ENCODE data around the gene STXBP5.

STXBP5 gene

DNA sequence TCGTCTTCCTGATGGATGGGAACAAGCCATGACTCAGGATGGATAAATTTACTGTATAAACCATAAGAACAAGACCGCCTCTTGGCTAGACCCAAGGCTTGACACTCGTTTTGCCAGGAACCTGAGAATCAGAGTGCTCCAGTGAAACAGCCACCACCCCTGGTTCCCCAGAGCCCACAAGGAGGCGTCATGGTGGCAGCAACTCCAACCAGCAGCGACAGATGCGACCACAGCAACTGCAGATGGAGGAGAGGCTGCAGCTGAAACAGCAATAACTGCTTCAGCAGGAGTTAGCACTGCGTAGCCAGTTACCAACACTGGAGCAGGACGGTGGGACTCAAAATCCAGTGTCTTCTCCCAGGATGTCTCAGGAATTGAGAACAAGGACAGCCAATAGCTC, 203.4 kb downstream of the STXBP5 start:
- Histone ChIP-seq H3K4me3 (ENCODE audit: low read depth in 1 of 2, low read length in 2 of 2) (no peak overlapping the region), H3K9ac (ENCODE audit: low read depth in 1 of 2, low read length in 2 of 2) (no peak overlapping the region), H3K4me1 (ENCODE audit: control insufficient read depth in 1 of 2, insufficient read depth in 2 of 2, low read length in 2 of 2) (no peaks in the 10 kb centered on the region), H3K27me3 (ENCODE audit: control insufficient read depth in 1 of 2, insufficient read depth in 2 of 2, low read length in 2 of 2) (no peaks in the 10 kb centered on the region), H3K36me3 (ENCODE audit: control insufficient read depth in 1 of 2, insufficient read depth in 2 of 2, low read length in 2 of 2) (no peaks in the 10 kb centered on the region), H3K9me3 (ENCODE audit: control insufficient read depth in 1 of 2, low read length in 2 of 2) (no peaks in the 10 kb centered on the region), H3K27ac (ENCODE audit: low read depth, low read length) (no peak overlapping the region)

DNA sequence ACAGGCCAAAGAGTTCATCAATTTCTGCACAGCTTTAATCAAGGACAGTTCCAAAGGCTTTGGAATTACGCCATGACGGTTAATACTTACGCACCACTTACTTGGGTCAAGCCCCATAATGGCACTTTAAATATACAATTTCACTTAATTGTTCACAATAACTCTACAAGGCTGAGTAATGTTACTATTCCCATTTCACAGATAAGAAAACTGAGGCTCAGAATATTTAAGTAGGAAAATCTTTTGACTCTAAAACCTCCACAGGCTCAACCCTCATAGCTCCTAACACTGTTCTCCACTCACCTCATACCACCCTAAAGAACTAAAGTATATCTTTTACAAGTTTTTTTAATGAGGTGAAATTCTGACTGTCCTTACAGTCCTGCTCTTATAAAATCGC, 212.4 kb downstream of the STXBP5 start:
- no peaks in the 10 kb centered on the region for H3K9me3 ChIP-seq (ENCODE audit: control insufficient read depth in 1 of 2, low read length in 2 of 2)
- no peaks in the 10 kb centered on the region for H3K27me3 ChIP-seq (ENCODE audit: control insufficient read depth in 1 of 2, insufficient read depth in 2 of 2, low read length in 2 of 2)
- no peaks in the 10 kb centered on the region for H3K4me1 ChIP-seq (ENCODE audit: control insufficient read depth in 1 of 2, insufficient read depth in 2 of 2, low read length in 2 of 2)
- no peak overlapping the region for H3K27ac ChIP-seq (ENCODE audit: low read depth, low read length)
- no peak overlapping the region for H3K4me3 ChIP-seq (ENCODE audit: low read depth in 1 of 2, low read length in 2 of 2)
- no peaks in the 10 kb centered on the region for H3K36me3 ChIP-seq (ENCODE audit: control insufficient read depth in 1 of 2, insufficient read depth in 2 of 2, low read length in 2 of 2)
- no peak overlapping the region for H3K9ac ChIP-seq (ENCODE audit: low read depth in 1 of 2, low read length in 2 of 2)

DNA sequence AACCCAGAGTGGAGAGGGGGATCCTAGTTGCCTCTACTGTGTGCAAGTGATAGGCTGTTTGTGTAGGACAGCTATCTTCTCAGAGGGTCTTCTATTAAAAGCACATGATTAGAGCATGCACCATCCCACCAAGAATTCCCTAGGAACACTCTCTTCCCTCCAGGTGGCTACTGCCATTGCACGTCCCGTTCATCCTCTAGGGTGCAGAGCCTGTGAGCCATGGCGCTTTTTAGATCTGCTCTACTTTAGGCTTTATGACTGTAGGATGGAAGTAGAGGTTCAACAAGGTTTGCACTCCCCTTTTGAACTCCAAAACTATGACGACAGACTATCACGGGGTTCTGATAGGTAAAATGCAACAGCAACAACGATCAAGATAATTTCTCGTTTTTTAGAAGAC, 213.7 kb downstream of the STXBP5 start:
- Histone ChIP-seq H3K36me3 (ENCODE audit: control insufficient read depth in 1 of 2, insufficient read depth in 2 of 2, low read length in 2 of 2) (no peaks in the 10 kb centered on the region), H3K4me1 (ENCODE audit: control insufficient read depth in 1 of 2, insufficient read depth in 2 of 2, low read length in 2 of 2) (no peaks in the 10 kb centered on the region), H3K9me3 (ENCODE audit: control insufficient read depth in 1 of 2, low read length in 2 of 2) (no peaks in the 10 kb centered on the region), H3K27ac (ENCODE audit: low read depth, low read length) (no peak overlapping the region), H3K27me3 (ENCODE audit: control insufficient read depth in 1 of 2, insufficient read depth in 2 of 2, low read length in 2 of 2) (no peaks in the 10 kb centered on the region), H3K9ac (ENCODE audit: low read depth in 1 of 2, low read length in 2 of 2) (no peak overlapping the region), H3K4me3 (ENCODE audit: low read depth in 1 of 2, low read length in 2 of 2) (no peak overlapping the region)

DNA sequence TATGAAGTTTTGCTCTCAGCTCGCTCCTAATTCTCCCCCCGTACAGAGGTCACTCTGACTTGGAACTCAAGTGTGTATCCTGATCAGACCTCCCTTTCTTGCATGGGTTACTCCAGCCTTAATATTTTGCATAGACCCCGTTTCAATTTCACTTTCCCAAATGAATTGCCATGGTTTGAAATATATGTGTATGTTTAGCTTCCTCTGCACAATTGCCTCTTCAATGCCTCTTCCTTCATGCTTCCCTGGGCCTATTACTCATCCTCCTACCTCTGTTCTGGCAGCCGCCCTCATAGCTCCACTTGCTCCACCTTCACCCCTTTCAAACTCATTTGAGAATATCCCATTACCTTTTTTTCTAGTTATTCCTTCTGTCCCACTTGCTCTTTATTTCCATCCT, 214.3 kb downstream of the STXBP5 start:
- Histone ChIP-seq H3K9ac (ENCODE audit: low read depth in 1 of 2, low read length in 2 of 2) (no peak overlapping the region), H3K27me3 (ENCODE audit: control insufficient read depth in 1 of 2, insufficient read depth in 2 of 2, low read length in 2 of 2) (no peaks in the 10 kb centered on the region), H3K9me3 (ENCODE audit: control insufficient read depth in 1 of 2, low read length in 2 of 2) (no peaks in the 10 kb centered on the region), H3K36me3 (ENCODE audit: control insufficient read depth in 1 of 2, insufficient read depth in 2 of 2, low read length in 2 of 2) (no peaks in the 10 kb centered on the region), H3K4me1 (ENCODE audit: control insufficient read depth in 1 of 2, insufficient read depth in 2 of 2, low read length in 2 of 2) (no peaks in the 10 kb centered on the region), H3K27ac (ENCODE audit: low read depth, low read length) (no peak overlapping the region), H3K4me3 (ENCODE audit: low read depth in 1 of 2, low read length in 2 of 2) (no peak overlapping the region)

DNA sequence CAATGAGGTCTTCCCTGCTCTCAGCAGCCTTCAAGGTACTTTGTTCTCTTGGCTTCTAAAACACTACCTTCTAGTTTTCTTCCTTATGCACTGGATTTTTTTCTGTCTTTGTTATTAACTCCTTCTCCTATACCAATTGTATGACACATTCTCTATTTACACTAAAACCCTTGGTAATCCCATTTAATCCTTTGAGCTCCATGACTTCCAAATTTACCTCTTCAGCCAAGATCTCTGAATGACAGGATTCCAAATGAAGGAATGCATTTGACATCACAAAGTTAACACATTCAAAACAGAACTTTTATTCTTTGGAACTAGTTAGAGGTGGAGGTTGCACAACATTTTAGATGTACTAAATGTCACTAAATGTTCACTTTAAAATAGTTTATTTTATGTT, 217.7 kb downstream of the STXBP5 start:
- Histone ChIP-seq H3K9ac (ENCODE audit: low read depth in 1 of 2, low read length in 2 of 2) (no peak overlapping the region), H3K27ac (ENCODE audit: low read depth, low read length) (no peak overlapping the region)

DNA sequence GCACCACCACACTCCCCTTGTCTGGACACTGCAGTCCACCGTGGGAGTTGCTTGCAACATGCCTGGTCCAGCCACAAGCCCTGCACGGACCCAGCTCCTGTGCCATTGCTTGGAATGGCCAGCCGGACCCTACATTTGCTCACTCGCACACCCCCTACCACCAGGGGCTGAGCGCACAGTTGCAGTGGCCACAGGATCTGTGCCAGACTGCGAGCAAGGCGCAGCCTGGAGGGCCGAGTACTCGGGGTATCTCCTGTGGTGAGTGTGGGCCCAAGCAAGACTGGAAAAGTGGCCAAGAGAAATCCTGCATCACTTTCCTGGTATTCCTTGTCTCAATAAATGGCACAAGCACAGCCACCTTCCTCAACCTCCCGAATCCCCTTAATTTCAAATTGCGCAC, 218.9 kb downstream of the STXBP5 start:
- no peaks in the 10 kb centered on the region for H3K9me3 ChIP-seq (ENCODE audit: control insufficient read depth in 1 of 2, low read length in 2 of 2)
- no peaks in the 10 kb centered on the region for H3K27me3 ChIP-seq (ENCODE audit: control insufficient read depth in 1 of 2, insufficient read depth in 2 of 2, low read length in 2 of 2)
- no peaks in the 10 kb centered on the region for H3K4me1 ChIP-seq (ENCODE audit: control insufficient read depth in 1 of 2, insufficient read depth in 2 of 2, low read length in 2 of 2)

More for the DNA sequence above, 217.7 kb downstream of the STXBP5 start:
- Histone ChIP-seq H3K27me3 (ENCODE audit: control insufficient read depth in 1 of 2, insufficient read depth in 2 of 2, low read length in 2 of 2) (no peaks in the 10 kb centered on the region), H3K9me3 (ENCODE audit: control insufficient read depth in 1 of 2, low read length in 2 of 2) (no peaks in the 10 kb centered on the region), H3K36me3 (ENCODE audit: control insufficient read depth in 1 of 2, insufficient read depth in 2 of 2, low read length in 2 of 2) (no peaks in the 10 kb centered on the region), H3K4me3 (ENCODE audit: low read depth in 1 of 2, low read length in 2 of 2) (no peak overlapping the region), H3K4me1 (ENCODE audit: control insufficient read depth in 1 of 2, insufficient read depth in 2 of 2, low read length in 2 of 2) (no peaks in the 10 kb centered on the region)

DNA sequence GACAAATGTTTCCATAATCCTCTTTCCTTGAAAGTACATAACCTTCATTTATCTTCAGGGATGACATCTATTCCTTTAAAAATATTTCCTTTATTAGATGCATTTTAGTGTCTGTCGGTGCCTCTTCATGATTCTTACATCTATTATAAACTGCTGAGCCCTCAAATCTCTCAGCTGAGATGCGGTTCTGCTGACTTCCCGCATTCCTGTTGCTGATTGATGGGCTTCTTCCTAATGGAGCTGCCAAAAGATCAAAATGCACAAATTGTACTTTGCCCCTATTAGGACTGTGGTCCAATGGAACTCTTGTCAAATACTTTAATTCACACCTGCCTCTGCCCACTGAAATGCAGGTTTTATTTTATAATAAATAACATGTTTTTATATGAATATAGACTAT, 225.6 kb downstream of the STXBP5 start:
- Histone ChIP-seq H3K4me3 (ENCODE audit: low read depth in 1 of 2, low read length in 2 of 2) (no peak overlapping the region), H3K9ac (ENCODE audit: low read depth in 1 of 2, low read length in 2 of 2) (no peak overlapping the region), H3K27me3 (ENCODE audit: control insufficient read depth in 1 of 2, insufficient read depth in 2 of 2, low read length in 2 of 2) (no peaks in the 10 kb centered on the region)

More for the DNA sequence above, 218.9 kb downstream of the STXBP5 start:
- Histone ChIP-seq H3K9ac (ENCODE audit: low read depth in 1 of 2, low read length in 2 of 2) (no peak overlapping the region), H3K4me3 (ENCODE audit: low read depth in 1 of 2, low read length in 2 of 2) (no peak overlapping the region), H3K27ac (ENCODE audit: low read depth, low read length) (no peak overlapping the region), H3K36me3 (ENCODE audit: control insufficient read depth in 1 of 2, insufficient read depth in 2 of 2, low read length in 2 of 2) (no peaks in the 10 kb centered on the region)

DNA sequence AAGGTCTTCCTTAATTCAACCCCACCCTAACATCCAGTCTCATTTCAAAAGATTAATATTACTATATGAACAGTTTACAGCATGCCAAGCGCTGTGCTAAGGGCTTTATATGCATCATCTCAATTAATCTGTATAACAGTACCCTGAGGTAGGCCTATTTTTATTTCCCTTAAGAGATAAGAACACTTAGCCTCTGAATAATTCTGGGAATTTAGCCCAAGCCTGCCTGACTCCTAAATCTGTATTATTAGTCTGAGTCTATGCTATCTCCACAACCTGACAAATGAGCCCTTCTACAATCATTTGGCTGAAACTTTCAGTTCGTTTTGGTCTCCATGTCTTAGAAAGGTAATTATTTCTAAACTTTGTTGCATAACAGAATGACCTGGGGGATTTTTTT, 226.6 kb downstream of the STXBP5 start:
- H3K4me3 ChIP-seq (ENCODE audit: low read depth in 1 of 2, low read length in 2 of 2) = no peak overlapping the region
- H3K27ac ChIP-seq (ENCODE audit: low read depth, low read length) = no peak overlapping the region
- no peaks in the 10 kb centered on the region for H3K27me3 ChIP-seq (ENCODE audit: control insufficient read depth in 1 of 2, insufficient read depth in 2 of 2, low read length in 2 of 2)
- no peaks in the 10 kb centered on the region for H3K4me1 ChIP-seq (ENCODE audit: control insufficient read depth in 1 of 2, insufficient read depth in 2 of 2, low read length in 2 of 2)
- H3K36me3 ChIP-seq (ENCODE audit: control insufficient read depth in 1 of 2, insufficient read depth in 2 of 2, low read length in 2 of 2) = no peaks in the 10 kb centered on the region
- no peaks in the 10 kb centered on the region for H3K9me3 ChIP-seq (ENCODE audit: control insufficient read depth in 1 of 2, low read length in 2 of 2)
- no peak overlapping the region for H3K9ac ChIP-seq (ENCODE audit: low read depth in 1 of 2, low read length in 2 of 2)

More for the DNA sequence above, 225.6 kb downstream of the STXBP5 start:
- H3K36me3 ChIP-seq (ENCODE audit: control insufficient read depth in 1 of 2, insufficient read depth in 2 of 2, low read length in 2 of 2) = no peaks in the 10 kb centered on the region
- H3K4me1 ChIP-seq (ENCODE audit: control insufficient read depth in 1 of 2, insufficient read depth in 2 of 2, low read length in 2 of 2) = no peaks in the 10 kb centered on the region
- no peaks in the 10 kb centered on the region for H3K9me3 ChIP-seq (ENCODE audit: control insufficient read depth in 1 of 2, low read length in 2 of 2)
- H3K27ac ChIP-seq (ENCODE audit: low read depth, low read length) = no peak overlapping the region

DNA sequence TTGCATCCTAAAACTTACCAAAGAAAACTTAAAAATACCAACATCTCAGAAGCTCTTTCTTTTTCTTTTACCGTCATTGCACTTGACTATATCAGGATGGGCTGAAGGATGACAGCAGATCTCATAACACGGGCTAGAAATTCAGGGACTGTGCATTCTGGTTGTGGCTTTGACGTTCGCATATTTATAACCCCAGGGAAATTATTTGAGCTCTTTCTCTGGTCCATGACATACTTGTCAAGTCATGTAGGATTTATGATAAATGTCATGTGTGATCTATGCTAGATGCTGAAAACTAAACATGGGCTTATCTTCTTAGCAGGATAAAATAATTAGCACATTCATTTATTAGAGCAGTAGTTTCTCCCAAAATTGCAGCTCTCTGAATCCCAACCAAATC, 229.9 kb downstream of the STXBP5 start:
- Histone ChIP-seq H3K27ac (ENCODE audit: low read depth, low read length) (no peak overlapping the region), H3K4me1 (ENCODE audit: control insufficient read depth in 1 of 2, insufficient read depth in 2 of 2, low read length in 2 of 2) (no peaks in the 10 kb centered on the region), H3K9ac (ENCODE audit: low read depth in 1 of 2, low read length in 2 of 2) (no peak overlapping the region), H3K36me3 (ENCODE audit: control insufficient read depth in 1 of 2, insufficient read depth in 2 of 2, low read length in 2 of 2) (no peaks in the 10 kb centered on the region), H3K9me3 (ENCODE audit: control insufficient read depth in 1 of 2, low read length in 2 of 2) (no peaks in the 10 kb centered on the region), H3K4me3 (ENCODE audit: low read depth in 1 of 2, low read length in 2 of 2) (no peak overlapping the region), H3K27me3 (ENCODE audit: control insufficient read depth in 1 of 2, insufficient read depth in 2 of 2, low read length in 2 of 2) (no peaks in the 10 kb centered on the region)

DNA sequence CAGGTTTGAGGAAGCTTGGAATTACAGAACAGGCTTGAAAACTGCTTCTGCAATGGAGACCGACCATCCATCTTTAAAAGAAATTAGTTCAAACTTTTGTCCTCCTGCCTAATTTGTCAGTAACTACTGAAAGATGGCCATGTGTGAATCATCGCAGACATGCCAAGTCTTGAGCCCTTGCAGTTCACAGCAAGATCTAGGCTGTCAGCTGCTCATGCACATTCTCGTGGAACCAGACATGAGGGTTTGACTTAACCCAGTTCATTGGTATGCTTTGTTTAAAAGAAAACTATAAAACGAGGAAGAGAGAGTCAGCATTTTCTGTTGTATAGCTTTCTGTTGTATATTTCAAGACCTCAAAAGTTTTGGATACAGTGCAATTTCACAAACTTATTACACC, 230.3 kb downstream of the STXBP5 start:
- no peaks in the 10 kb centered on the region for H3K4me1 ChIP-seq (ENCODE audit: control insufficient read depth in 1 of 2, insufficient read depth in 2 of 2, low read length in 2 of 2)
- H3K36me3 ChIP-seq (ENCODE audit: control insufficient read depth in 1 of 2, insufficient read depth in 2 of 2, low read length in 2 of 2) = no peaks in the 10 kb centered on the region
- H3K4me3 ChIP-seq (ENCODE audit: low read depth in 1 of 2, low read length in 2 of 2) = no peak overlapping the region
- H3K27me3 ChIP-seq (ENCODE audit: control insufficient read depth in 1 of 2, insufficient read depth in 2 of 2, low read length in 2 of 2) = no peaks in the 10 kb centered on the region
- no peak overlapping the region for H3K9ac ChIP-seq (ENCODE audit: low read depth in 1 of 2, low read length in 2 of 2)
- no peaks in the 10 kb centered on the region for H3K9me3 ChIP-seq (ENCODE audit: control insufficient read depth in 1 of 2, low read length in 2 of 2)
- H3K27ac ChIP-seq (ENCODE audit: low read depth, low read length) = no peak overlapping the region

DNA sequence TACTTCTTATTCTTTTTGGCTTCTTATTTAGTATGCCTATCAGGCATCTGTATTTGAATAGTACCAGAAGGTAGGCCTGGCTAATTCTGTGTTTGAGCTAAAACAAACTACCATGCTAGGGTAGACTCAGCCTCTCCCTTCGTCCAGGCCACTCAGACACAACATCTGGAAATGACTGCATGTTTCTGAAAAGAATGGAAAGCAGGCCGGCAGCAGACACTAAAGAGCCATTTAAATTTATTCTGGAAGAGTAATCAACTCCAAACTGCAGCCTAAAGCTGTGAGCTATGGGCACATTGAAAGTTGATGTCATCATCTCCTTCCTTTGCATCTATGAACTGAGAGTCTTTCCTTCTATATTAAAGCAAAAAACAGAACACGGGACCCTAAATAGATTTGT, 233.4 kb downstream of the STXBP5 start:
- no peaks in the 10 kb centered on the region for H3K9me3 ChIP-seq (ENCODE audit: control insufficient read depth in 1 of 2, low read length in 2 of 2)
- no peaks in the 10 kb centered on the region for H3K4me1 ChIP-seq (ENCODE audit: control insufficient read depth in 1 of 2, insufficient read depth in 2 of 2, low read length in 2 of 2)
- H3K36me3 ChIP-seq (ENCODE audit: control insufficient read depth in 1 of 2, insufficient read depth in 2 of 2, low read length in 2 of 2) = no peaks in the 10 kb centered on the region
- no peaks in the 10 kb centered on the region for H3K27me3 ChIP-seq (ENCODE audit: control insufficient read depth in 1 of 2, insufficient read depth in 2 of 2, low read length in 2 of 2)
- no peak overlapping the region for H3K27ac ChIP-seq (ENCODE audit: low read depth, low read length)
- H3K4me3 ChIP-seq (ENCODE audit: low read depth in 1 of 2, low read length in 2 of 2) = no peak overlapping the region
- no peak overlapping the region for H3K9ac ChIP-seq (ENCODE audit: low read depth in 1 of 2, low read length in 2 of 2)

Measured in duodenal mucosa (tissue), 2 donors.